NB4 (cell line): Measurements from ENCODE around the gene EGFL7.
A peak's percentile ranks its signal among the peaks of the same experiment; 100 is the strongest.

ENCODE experiments used
- DNase-seq: peaks from one replicate; pipeline ENCODE4 v3.0.0; 2010; ENCODE audit warnings: low read depth
- H3K4me3 ChIP-seq: one replicate; pipeline ENCODE4 v1.5.1; 2011; ENCODE audit warnings: mild to moderate bottlenecking, low read depth, low read length, moderate library complexity
- CTCF ChIP-seq: IDR thresholded peaks from one replicate; pipeline ENCODE4 v1.5.1; 2012; ENCODE audit warnings: low read depth, low read length
- MAX ChIP-seq: IDR thresholded peaks from 2 replicates; pipeline ENCODE4 v1.6.1; 2011; ENCODE audit warnings: low read depth, low read length
- MYC ChIP-seq: IDR thresholded peaks from 2 replicates; pipeline ENCODE4 v1.6.1; 2011; ENCODE audit warnings: low read depth, low read length
- POLR2A ChIP-seq: IDR thresholded peaks from 2 replicates; pipeline ENCODE4 v1.6.1; 2011; ENCODE audit warnings: mild to moderate bottlenecking; ENCODE audit not compliant: insufficient read length; ENCODE audit errors: extremely low read depth

Gene EGFL7

GRCh38 chr9:136686794-136687711, 24.3 kb downstream of the EGFL7 start, which contains the start of gene AGPAT2:
AGPAT2 (minus strand) TSS chr9:136687457; CDS start chr9:136687357, 100 bp downstream.
- peak; percentile 86 for DNase-seq
- no peak for TF ChIP-seq CTCF
- peak; percentile 51 for TF ChIP-seq POLR2A
- peak; percentile 45; the same call in 1 of the 2 replicates for TF ChIP-seq MAX
- TF ChIP-seq MYC = peak; percentile 76
- H3K4me3 ChIP-seq = peak within 1 kb of the TSS; percentile 67

GRCh38 chr9:136687721-136688223, 25.1 kb downstream of the EGFL7 start:
- TF ChIP-seq CTCF (no peak), POLR2A (no peak), MAX (no peak), MYC (no peak)
- DNase-seq = no peak
- no peak overlapping the region for H3K4me3 ChIP-seq

GRCh38 chr9:136688274-136689107, 25.8 kb downstream of the EGFL7 start:
- TF ChIP-seq CTCF = no peak
- no peak for TF ChIP-seq MYC
- no peak for TF ChIP-seq POLR2A
- TF ChIP-seq MAX = no peak
- peak; percentile 46 for DNase-seq
- H3K4me3 ChIP-seq = no peak overlapping the region

- H3K4me3 ChIP-seq = no peak overlapping the region
- no peak for DNase-seq
- TF ChIP-seq MYC (no peak), MAX (no peak), CTCF (no peak), POLR2A (no peak)
Measured at GRCh38 chr9:136689108-136689460, 26.4 kb downstream of the EGFL7 start.

- DNase-seq = no peak
- TF ChIP-seq MYC = no peak
- no peak for TF ChIP-seq POLR2A
- no peak for TF ChIP-seq CTCF
- no peak for TF ChIP-seq MAX
- no peak overlapping the region for H3K4me3 ChIP-seq
Measured at GRCh38 chr9:136690104-136690805, 27.5 kb downstream of the EGFL7 start.
